ENCODE data around the gene ATG101. TPM values are rescaled to one million over a fixed set of nuclear protein-coding genes. Genes with fewer than 3 reads are reported as not detected.
A peak's percentile ranks its signal among the peaks of the same experiment; 100 is the strongest.

Gene ATG101
- total and polyA plus RNA-seq, 9 of the 15 experiments (the other 6 are each of a cell fraction or from before 2014, with no cell fraction given): 2.9 to 52.4 (median 29.7) TPM

- no peak overlapping the region for H2AFZ ChIP-seq (ENCODE audit: low read depth, low read length)
- intact Hi-C loops (cut with micrococcal nuclease): no loop called here
- H3K36me3 ChIP-seq (ENCODE audit: control insufficient read depth, insufficient read depth, low read length): peaks cover 66% of the 10 kb centered on the region
- ChIA-PET POLR2A (interaction anchor here (0.5 to 1.2 kb wide), 4 partner anchors 20 to 1084 kb away, joined by 3 to 4 read pairs (median 3); no protein-coding TSS in a partner anchor), CTCF (ENCODE audit: low intra/inter-chr PET ratio) (no interaction called here)
- no peak overlapping the region for H3K4me3 ChIP-seq
- 92% methylated on average over 3 of the region's 3 CpGs for WGBS (ENCODE audit: insufficient coverage, low coverage, missing lambda C conversion rate)
- no peaks in the 10 kb centered on the region; a peak in 1 of 5 replicates for H3K27me3 ChIP-seq (ENCODE audit: control insufficient read depth in 2 of 2, insufficient read depth in 2 of 2, low read length in 2 of 2)
- DNase-seq (ENCODE audit: extremely low read depth in 1 of 4, low spot score in 3 of 4) (no peak), FAIRE-seq (no peak), ATAC-seq (no peak)
- no peak overlapping the region for H3K27ac ChIP-seq (ENCODE audit: extremely low read depth, low read depth, low read length)
- H3K4me2 ChIP-seq (ENCODE audit: insufficient read depth, low read length): no peak overlapping the region
- H3K9ac ChIP-seq (ENCODE audit: insufficient read depth in 1 of 2, low read depth in 2 of 2, low read length in 2 of 2): peak overlapping the region in 1 of 2 experiments; percentile 31; a peak in 1 of 4 replicates
- no peak for TF ChIP-seq ASH1L (IDR thresholded peaks at IDR 0.05; ENCODE audit: borderline replicate concordance, low read depth, partially characterized antibody)
- TF ChIP-seq CHAMP1 (IDR thresholded peaks at IDR 0.05): no peak
- no peak for TF ChIP-seq ZNF133 (CRISPR knock-in tag; IDR thresholded peaks at IDR 0.05)
- TF ChIP-seq CREBBP (IDR thresholded peaks at IDR 0.05; ENCODE audit: low read depth, low read length): no peak
- TF ChIP-seq ZNF311 (CRISPR knock-in tag; IDR thresholded peaks at IDR 0.05): no peak
- no peak for TF ChIP-seq ZSCAN32 (CRISPR knock-in tag; IDR thresholded peaks at IDR 0.05)
- TF ChIP-seq SIN3A (IDR thresholded peaks at IDR 0.05; ENCODE audit: borderline replicate concordance in 2 of 2, control insufficient read depth in 1 of 2, low read depth in 2 of 2, low read length in 2 of 2): no peak
- TF ChIP-seq CSDE1 (IDR thresholded peaks at IDR 0.05): no peak
- no peak for TF ChIP-seq KAT2B (IDR thresholded peaks at IDR 0.05; ENCODE audit: low read depth, low read length)
- in situ Hi-C loops (cut with MboI): no loop called here
- H3K9me3 ChIP-seq (replicated peaks; ENCODE audit: control insufficient read depth, insufficient read depth, low read depth, low read length): no peaks in the 10 kb centered on the region
- H4K20me1 ChIP-seq (replicated peaks; ENCODE audit: control insufficient read depth, insufficient read depth, low read length): peaks cover 22% of the 10 kb centered on the region
- H3K4me1 ChIP-seq (replicated peaks in 1 of 2; ENCODE audit: control insufficient read depth in 2 of 2, insufficient read depth in 2 of 2, low read length in 2 of 2): peaks cover 6 to 7% of the 10 kb centered on the region in 2 experiments; a peak in 4 of 5 replicates
- BruUV-seq (replicated peaks): no TSS peak
- peaks cover 35% of the 10 kb centered on the region for H3K79me2 ChIP-seq (ENCODE audit: control insufficient read depth, insufficient read depth, low read length)
- H3K9me1 ChIP-seq (ENCODE audit: control insufficient read depth, insufficient read depth, low read length): no peaks in the 10 kb centered on the region
Measured at GRCh38 chr12:52074971-52075724, 5.4 kb downstream of the ATG101 start.

Data from K562 (cell line).